GM18526 (cell line): ENCODE measurements around the gene TRMT5.

Experiments used
- POLR2A ChIP-seq: IDR thresholded peaks from 3 replicates; pipeline ENCODE4 v1.6.1; 2011; ENCODE audit not compliant: insufficient read length; ENCODE audit errors: extremely low read depth

Gene TRMT5

DNA sequence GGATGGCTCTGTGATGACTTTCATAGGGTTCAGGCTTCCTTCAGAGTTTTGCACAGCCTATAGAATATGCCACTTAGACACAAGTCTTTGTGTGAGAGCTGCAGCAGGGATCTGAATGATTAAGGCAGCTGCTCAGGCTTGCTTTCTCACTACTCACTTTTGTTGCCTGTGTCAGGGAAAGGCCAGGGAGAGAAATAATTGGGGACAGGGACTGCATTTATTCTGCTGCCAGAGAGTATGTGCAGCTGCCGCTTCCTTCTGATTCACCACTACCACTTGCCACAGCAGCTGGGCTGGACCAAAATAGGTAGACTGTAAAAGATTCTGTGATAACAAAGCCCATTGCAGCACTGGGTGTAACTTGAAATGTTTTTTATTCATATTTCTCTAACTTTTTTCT lies 49.7 kb downstream of the TRMT5 start:
- no peak for TF ChIP-seq POLR2A

DNA sequence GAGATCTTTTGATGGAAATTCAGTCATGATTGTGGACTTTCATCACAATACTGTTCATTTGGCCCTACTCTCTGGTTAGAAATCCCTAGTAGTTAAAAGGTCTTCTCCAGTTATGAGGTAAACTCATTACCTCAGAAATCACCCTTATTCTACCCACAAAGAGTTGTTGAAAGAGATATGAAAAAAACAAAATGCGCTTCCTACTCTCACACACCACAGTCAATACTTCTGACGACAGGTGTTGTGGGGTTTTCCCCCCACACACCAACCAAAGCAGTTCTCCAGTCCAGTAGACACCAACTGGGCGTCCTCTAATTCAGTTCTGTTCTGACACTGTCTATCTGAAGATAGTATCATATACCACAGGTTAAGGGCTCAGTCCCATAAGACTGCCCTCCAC lies 54.9 kb downstream of the TRMT5 start:
- no peak for TF ChIP-seq POLR2A

DNA sequence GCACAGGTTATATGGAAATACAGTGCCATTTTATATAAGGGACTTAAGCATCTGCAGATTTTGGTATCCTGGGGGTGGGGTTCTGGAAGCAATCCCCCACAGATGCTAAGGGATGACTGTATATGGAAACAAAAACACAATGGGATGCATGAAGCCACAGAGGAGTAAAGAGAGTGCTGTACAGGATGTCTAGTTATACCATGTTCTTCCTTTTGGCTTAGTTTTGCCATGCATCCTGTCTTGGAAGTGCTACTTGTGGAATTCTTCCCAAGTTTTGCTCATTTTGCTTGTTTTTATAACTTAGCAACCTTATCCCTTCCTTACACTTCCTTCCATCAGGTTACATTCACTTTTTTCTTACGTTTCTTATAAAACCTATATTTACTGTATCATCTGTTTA lies 55.6 kb downstream of the TRMT5 start:
- no peak for TF ChIP-seq POLR2A

DNA sequence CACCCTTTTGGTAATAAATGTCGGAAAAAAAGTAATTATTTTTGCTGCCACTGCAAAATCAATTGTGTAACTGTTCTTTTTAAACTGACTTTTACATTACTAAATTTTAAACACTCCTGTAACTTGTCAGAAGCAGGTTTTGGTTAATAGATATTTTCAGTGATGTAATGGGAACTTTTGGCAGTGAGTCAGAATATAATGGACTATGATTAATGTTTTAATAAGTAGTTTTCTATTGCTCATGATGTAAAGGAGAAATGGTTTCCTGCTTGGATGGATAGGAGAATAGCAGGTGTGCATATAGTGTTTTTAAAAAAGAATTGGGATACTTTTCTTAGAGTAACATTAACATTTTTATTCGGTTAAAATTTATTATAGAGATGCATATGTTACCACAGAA lies 58.8 kb downstream of the TRMT5 start:
- TF ChIP-seq POLR2A: no peak
